K562 (cell line): ENCODE measurements around the gene PPT2. TPM values are rescaled to one million over a fixed set of nuclear protein-coding genes. Genes with fewer than 3 reads are reported as not detected.

Experiments
- CXXC5 ChIP-seq: fragments of 250-450 bp; sonication (Bioruptor Pico); IDR thresholded peaks from 2 replicates; pipeline ENCODE4 v1.8.0; 2022; ENCODE audit warnings: inconsistent platforms, mild to moderate bottlenecking, moderate library complexity
- EHMT2 ChIP-seq: fragments of 450-650 bp; IDR thresholded peaks from 2 replicates; pipeline ENCODE4 v1.6.1; 2018; ENCODE audit warnings: antibody characterized with exemption
- HLTF ChIP-seq: fragments of 450-650 bp; IDR thresholded peaks from 2 replicates; pipeline ENCODE4 v1.6.1; 2016
- MCM3 ChIP-seq: fragments of 450-650 bp; IDR thresholded peaks from 2 replicates; pipeline ENCODE4 v1.6.1; 2016
- MED1 ChIP-seq: sonication (generic); formaldehyde crosslinking; IDR thresholded peaks from 2 replicates; pipeline ENCODE4 v1.8.1; 2023; ENCODE audit warnings: missing genetic modification reagents, borderline replicate concordance
- SIN3B ChIP-seq: fragments of 450-650 bp; IDR thresholded peaks from 2 replicates; pipeline ENCODE4 v1.6.1; 2017; ENCODE audit warnings: low read depth, mild to moderate bottlenecking, moderate library complexity
- STAG1 ChIP-seq: sonication (generic); formaldehyde crosslinking; IDR thresholded peaks from 2 replicates; pipeline ENCODE4 v1.5.0; 2020; ENCODE audit warnings: missing genetic modification reagents, borderline replicate concordance
- TRIM24 ChIP-seq, 2 experiments: fragments of 450-650 bp; IDR thresholded peaks; 2 replicates each; pipeline ENCODE4 v1.6.1; 2016
- ZC3H11A ChIP-seq: IDR thresholded peaks from 2 replicates; pipeline ENCODE4 v1.6.1; 2012; ENCODE audit warnings: low read depth, low read length, improper control_type of control experiment
- ZC3H4 ChIP-seq: sonication (generic); formaldehyde crosslinking; IDR thresholded peaks from 2 replicates; pipeline ENCODE4 v1.9.0; 2021; ENCODE audit warnings: missing genetic modification reagents, borderline replicate concordance
- ZNF121 ChIP-seq: sonication (generic); formaldehyde crosslinking; conservative IDR thresholded peaks from 2 replicates; pipeline ENCODE4 v1.8.0; 2022; ENCODE audit warnings: missing genetic modification reagents
- ZNF253 ChIP-seq: fragments of 250-450 bp; sonication (Bioruptor Pico); conservative IDR thresholded peaks from 2 replicates; pipeline ENCODE4 v1.6.1; 2021; ENCODE audit warnings: mild to moderate bottlenecking
- polyA plus RNA-seq, 8 experiments: library from polyadenylated mRNA; depleted of rRNA in 4 of 8; stranded (reverse) in 5 of 8; unstranded in 3 of 8; fragments of >200 nt; fragmentation: Nextera tagmentation in 2 of 8; fragmentation: Illumina TruSeq in 1 of 8; extraction: Ambion mirVana in 2 of 8; extraction: Trizol in 1 of 8; gene quantifications; 2 replicates each; pipeline versions ENCODE4 v1.2.1 to v1.2.3, GENCODE V29; 2011 to 2014; ENCODE audit warnings: inconsistent platforms in 1 of 8, missing spikeins in 1 of 8
- total RNA-seq, 7 experiments: library from RNA; depleted of rRNA in 6 of 7; stranded (reverse); fragments of >200 nt in 6 of 7; fragmentation: Illumina TruSeq in 2 of 7; extraction: Trizol in 2 of 7; gene quantifications; 2 replicates each; pipeline versions ENCODE4 v1.2.1 to v1.2.3, GENCODE V29; 2011 to 2021; ENCODE audit warnings: low replicate concordance in 1 of 7
- TF ChIP-seq, protein P1 (sequence below): sonication (generic); formaldehyde crosslinking; IDR thresholded peaks from 2 replicates; pipeline ENCODE4 v1.8.0; 2022; ENCODE audit warnings: mild to moderate bottlenecking, missing genetic modification reagents, borderline replicate concordance
- TF ChIP-seq, protein P2 (sequence below): sonication (generic); formaldehyde crosslinking; IDR thresholded peaks from 2 replicates; pipeline ENCODE4 v1.8.1; 2023; ENCODE audit warnings: missing genetic modification reagents, mild to moderate bottlenecking, borderline replicate concordance
- TF ChIP-seq, protein P3 (sequence below): fragments of 250-450 bp; sonication (Bioruptor Pico); IDR thresholded peaks from 2 replicates; pipeline ENCODE4 v1.8.0; 2021; ENCODE audit warnings: mild to moderate bottlenecking, moderate library complexity
- TF ChIP-seq, protein P4 (sequence below): fragments of 150-350 bp; IDR thresholded peaks from 2 replicates; pipeline ENCODE4 v1.6.1; 2014; ENCODE audit warnings: low read depth, mild to moderate bottlenecking, low read length, borderline replicate concordance

Gene PPT2
- total and polyA plus RNA-seq, 9 of the 15 experiments (the other 6 are each of a cell fraction or from before 2014, with no cell fraction given): 27.4 to 98.8 (median 69.9) TPM

DNA sequence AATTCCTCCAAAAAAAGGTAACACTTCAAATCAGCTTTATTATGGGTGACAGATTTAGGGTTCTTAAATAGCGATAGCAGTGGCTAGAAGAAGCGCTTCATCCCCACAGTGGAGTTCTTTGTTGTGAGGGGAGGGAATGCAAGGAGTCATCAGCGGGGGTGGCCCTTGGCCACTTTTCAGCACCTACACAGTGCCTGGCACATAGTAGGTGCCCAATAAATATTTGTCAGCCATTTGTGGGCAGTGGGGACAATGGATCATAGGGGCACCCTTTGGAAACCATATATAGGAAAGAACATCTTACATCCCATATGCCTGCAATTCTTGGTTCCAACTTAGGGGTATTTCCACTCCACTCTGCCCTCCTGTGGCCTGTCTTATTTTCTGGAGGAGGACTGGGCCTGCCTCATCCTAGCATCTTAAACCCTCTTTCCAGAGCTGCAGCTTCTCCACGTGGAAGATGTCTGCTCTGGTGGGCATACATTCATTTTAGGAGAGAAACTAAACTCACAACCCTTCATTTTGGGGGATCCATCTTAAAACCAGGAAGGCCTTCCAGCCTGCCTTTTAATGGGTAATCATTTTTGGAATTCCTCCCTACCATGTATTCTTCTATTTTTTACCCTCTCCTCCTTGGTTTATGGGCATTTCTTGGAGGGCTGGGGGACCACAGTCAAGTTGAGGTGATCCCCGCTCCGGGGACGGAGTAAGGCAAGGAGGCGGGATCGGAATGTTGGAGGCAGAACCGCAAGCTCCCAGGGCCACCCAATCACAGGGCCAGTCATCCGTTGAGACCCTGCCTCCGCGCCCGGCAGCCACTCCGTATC is 41.1 kb downstream of the PPT2 start (continued):
- TF ChIP-seq ZC3H4 (CRISPR knock-in tag): no peak
- no peak for TF ChIP-seq CXXC5 (CRISPR knock-in tag)
- TF ChIP-seq, protein P1, sequence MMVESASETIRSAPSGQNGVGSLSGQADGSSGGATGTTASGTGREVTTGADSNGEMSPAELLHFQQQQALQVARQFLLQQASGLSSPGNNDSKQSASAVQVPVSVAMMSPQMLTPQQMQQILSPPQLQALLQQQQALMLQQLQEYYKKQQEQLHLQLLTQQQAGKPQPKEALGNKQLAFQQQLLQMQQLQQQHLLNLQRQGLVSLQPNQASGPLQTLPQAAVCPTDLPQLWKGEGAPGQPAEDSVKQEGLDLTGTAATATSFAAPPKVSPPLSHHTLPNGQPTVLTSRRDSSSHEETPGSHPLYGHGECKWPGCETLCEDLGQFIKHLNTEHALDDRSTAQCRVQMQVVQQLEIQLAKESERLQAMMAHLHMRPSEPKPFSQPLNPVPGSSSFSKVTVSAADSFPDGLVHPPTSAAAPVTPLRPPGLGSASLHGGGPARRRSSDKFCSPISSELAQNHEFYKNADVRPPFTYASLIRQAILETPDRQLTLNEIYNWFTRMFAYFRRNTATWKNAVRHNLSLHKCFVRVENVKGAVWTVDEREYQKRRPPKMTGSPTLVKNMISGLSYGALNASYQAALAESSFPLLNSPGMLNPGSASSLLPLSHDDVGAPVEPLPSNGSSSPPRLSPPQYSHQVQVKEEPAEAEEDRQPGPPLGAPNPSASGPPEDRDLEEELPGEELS (CRISPR knock-in tag): no peak
- no peak; the same call in 1 of the 2 replicates for TF ChIP-seq SIN3B
- TF ChIP-seq, protein P2, sequence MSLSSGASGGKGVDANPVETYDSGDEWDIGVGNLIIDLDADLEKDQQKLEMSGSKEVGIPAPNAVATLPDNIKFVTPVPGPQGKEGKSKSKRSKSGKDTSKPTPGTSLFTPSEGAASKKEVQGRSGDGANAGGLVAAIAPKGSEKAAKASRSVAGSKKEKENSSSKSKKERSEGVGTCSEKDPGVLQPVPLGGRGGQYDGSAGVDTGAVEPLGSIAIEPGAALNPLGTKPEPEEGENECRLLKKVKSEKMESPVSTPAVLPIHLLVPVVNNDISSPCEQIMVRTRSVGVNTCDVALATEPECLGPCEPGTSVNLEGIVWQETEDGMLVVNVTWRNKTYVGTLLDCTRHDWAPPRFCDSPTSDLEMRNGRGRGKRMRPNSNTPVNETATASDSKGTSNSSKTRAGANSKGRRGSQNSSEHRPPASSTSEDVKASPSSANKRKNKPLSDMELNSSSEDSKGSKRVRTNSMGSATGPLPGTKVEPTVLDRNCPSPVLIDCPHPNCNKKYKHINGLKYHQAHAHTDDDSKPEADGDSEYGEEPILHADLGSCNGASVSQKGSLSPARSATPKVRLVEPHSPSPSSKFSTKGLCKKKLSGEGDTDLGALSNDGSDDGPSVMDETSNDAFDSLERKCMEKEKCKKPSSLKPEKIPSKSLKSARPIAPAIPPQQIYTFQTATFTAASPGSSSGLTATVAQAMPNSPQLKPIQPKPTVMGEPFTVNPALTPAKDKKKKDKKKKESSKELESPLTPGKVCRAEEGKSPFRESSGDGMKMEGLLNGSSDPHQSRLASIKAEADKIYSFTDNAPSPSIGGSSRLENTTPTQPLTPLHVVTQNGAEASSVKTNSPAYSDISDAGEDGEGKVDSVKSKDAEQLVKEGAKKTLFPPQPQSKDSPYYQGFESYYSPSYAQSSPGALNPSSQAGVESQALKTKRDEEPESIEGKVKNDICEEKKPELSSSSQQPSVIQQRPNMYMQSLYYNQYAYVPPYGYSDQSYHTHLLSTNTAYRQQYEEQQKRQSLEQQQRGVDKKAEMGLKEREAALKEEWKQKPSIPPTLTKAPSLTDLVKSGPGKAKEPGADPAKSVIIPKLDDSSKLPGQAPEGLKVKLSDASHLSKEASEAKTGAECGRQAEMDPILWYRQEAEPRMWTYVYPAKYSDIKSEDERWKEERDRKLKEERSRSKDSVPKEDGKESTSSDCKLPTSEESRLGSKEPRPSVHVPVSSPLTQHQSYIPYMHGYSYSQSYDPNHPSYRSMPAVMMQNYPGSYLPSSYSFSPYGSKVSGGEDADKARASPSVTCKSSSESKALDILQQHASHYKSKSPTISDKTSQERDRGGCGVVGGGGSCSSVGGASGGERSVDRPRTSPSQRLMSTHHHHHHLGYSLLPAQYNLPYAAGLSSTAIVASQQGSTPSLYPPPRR (CRISPR knock-in tag): no peak
- no peak for TF ChIP-seq ZNF253 (CRISPR knock-in tag)
- no peak for TF ChIP-seq TRIM24 (IDR thresholded peaks at IDR 0.05)
- TF ChIP-seq, protein P3, sequence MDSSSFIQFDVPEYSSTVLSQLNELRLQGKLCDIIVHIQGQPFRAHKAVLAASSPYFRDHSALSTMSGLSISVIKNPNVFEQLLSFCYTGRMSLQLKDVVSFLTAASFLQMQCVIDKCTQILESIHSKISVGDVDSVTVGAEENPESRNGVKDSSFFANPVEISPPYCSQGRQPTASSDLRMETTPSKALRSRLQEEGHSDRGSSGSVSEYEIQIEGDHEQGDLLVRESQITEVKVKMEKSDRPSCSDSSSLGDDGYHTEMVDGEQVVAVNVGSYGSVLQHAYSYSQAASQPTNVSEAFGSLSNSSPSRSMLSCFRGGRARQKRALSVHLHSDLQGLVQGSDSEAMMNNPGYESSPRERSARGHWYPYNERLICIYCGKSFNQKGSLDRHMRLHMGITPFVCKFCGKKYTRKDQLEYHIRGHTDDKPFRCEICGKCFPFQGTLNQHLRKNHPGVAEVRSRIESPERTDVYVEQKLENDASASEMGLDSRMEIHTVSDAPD (CRISPR knock-in tag): no peak
- TF ChIP-seq MED1 (CRISPR knock-in tag): no peak
- TF ChIP-seq, protein P4, sequence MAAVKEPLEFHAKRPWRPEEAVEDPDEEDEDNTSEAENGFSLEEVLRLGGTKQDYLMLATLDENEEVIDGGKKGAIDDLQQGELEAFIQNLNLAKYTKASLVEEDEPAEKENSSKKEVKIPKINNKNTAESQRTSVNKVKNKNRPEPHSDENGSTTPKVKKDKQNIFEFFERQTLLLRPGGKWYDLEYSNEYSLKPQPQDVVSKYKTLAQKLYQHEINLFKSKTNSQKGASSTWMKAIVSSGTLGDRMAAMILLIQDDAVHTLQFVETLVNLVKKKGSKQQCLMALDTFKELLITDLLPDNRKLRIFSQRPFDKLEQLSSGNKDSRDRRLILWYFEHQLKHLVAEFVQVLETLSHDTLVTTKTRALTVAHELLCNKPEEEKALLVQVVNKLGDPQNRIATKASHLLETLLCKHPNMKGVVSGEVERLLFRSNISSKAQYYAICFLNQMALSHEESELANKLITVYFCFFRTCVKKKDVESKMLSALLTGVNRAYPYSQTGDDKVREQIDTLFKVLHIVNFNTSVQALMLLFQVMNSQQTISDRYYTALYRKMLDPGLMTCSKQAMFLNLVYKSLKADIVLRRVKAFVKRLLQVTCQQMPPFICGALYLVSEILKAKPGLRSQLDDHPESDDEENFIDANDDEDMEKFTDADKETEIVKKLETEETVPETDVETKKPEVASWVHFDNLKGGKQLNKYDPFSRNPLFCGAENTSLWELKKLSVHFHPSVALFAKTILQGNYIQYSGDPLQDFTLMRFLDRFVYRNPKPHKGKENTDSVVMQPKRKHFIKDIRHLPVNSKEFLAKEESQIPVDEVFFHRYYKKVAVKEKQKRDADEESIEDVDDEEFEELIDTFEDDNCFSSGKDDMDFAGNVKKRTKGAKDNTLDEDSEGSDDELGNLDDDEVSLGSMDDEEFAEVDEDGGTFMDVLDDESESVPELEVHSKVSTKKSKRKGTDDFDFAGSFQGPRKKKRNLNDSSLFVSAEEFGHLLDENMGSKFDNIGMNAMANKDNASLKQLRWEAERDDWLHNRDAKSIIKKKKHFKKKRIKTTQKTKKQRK: no peak
- no peak for TF ChIP-seq HLTF
- TF ChIP-seq ZC3H11A: no peak
- TF ChIP-seq MCM3: no peak
- no peak for TF ChIP-seq ZNF121 (CRISPR knock-in tag)
- TF ChIP-seq STAG1 (CRISPR knock-in tag): no peak
- TF ChIP-seq EHMT2: no peak
